Loucy (cell line): ENCODE measurements around the gene ZNF430.

Experiments used
- EZH2phosphoT487 ChIP-seq: fragments of 200-600 bp; IDR thresholded peaks from 2 replicates; pipeline ENCODE4 v1.6.1; 2018; ENCODE audit warnings: antibody characterized with exemption, mild to moderate bottlenecking, moderate library complexity, borderline replicate concordance
- TF ChIP-seq, protein P1 (sequence below): fragments of 200-600 bp; sonication (generic); conservative IDR thresholded peaks from 2 replicates; pipeline ENCODE4 v1.5.1; 2014; ENCODE audit warnings: mild to moderate bottlenecking, antibody characterized with exemption, low read length

DNA sequence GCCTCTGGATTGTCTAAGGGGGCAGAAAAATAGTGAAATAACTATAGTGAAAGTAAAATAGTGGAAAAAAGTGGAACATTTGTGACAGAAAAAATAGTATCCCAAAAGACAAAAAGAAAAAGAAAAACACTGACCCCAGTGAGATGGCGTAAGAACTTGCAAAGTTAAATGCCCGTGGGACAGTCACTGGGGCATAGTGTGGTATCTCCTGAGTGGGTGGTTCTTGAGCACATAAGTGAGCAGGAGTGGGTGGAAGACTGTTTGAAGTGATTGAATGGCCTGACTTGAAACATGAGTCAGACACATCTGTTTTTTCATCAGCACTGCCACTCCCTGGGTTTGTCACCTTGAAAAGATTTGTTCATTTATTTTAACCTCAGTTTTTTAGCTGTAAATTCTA, 2.5 kb downstream of the ZNF430 start:
- TF ChIP-seq, protein P1, sequence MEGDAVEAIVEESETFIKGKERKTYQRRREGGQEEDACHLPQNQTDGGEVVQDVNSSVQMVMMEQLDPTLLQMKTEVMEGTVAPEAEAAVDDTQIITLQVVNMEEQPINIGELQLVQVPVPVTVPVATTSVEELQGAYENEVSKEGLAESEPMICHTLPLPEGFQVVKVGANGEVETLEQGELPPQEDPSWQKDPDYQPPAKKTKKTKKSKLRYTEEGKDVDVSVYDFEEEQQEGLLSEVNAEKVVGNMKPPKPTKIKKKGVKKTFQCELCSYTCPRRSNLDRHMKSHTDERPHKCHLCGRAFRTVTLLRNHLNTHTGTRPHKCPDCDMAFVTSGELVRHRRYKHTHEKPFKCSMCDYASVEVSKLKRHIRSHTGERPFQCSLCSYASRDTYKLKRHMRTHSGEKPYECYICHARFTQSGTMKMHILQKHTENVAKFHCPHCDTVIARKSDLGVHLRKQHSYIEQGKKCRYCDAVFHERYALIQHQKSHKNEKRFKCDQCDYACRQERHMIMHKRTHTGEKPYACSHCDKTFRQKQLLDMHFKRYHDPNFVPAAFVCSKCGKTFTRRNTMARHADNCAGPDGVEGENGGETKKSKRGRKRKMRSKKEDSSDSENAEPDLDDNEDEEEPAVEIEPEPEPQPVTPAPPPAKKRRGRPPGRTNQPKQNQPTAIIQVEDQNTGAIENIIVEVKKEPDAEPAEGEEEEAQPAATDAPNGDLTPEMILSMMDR = no peak
- TF ChIP-seq EZH2phosphoT487 = no peak
